B cell (primary cell): ENCODE results near the gene NDFIP1. TPM values are rescaled to one million over a fixed set of nuclear protein-coding genes. Genes with fewer than 3 reads are reported as not detected.

ENCODE experiments used
- ATAC-seq: fragments of 200-7000 bp; cut with Tn5 transposase; one replicate; pipeline ENCODE4 v1.10.0; 2021; ENCODE audit warnings: low read depth, mild to moderate bottlenecking, moderate number of reproducible peaks, moderate library complexity
- CTCF ChIA-PET: fragments of 350-600 bp; sonication (Branson Sonifier 250); formaldehyde crosslinking; loops from one replicate; lab custom pipeline; 2021; ENCODE audit warnings: antibody characterized with exemption, inconsistent platforms; lab: Charles Lee
- POLR2A ChIA-PET: fragments of 350-600 bp; sonication (Branson Sonifier 250); formaldehyde crosslinking; loops from one replicate; lab custom pipeline; 2021; ENCODE audit warnings: antibody characterized with exemption; lab: Charles Lee
- DNase-seq: peaks from one replicate; pipeline ENCODE4 v3.0.0; 2013
- H2AFZ ChIP-seq: 2 replicates; pipeline ENCODE4 v1.6.1; 2012; ENCODE audit warnings: mild to moderate bottlenecking, low read depth, low read length; ENCODE audit not compliant: insufficient read depth, poor library complexity, severe bottlenecking
- H3K27ac ChIP-seq, 2 donors: 1 replicate in 1 of 2; 2 replicates in 1 of 2; pipeline ENCODE4 v1.5.1; 2012 to 2013; ENCODE audit warnings: low read length in 2 of 2, mild to moderate bottlenecking in 2 of 2, moderate library complexity in 1 of 2
- H3K27me3 ChIP-seq, 4 experiments: fragments of 200-600 bp in 1 of 4; sonication (generic) in 1 of 4; replicated peaks in 1 of 4; 1 replicate in 2 of 4; 2 replicates in 2 of 4; pipeline versions ENCODE4 v1.6.1 to v1.7.0; 2013 to 2016; ENCODE audit warnings: low read length in 3 of 4, mild to moderate bottlenecking in 2 of 4, mixed read lengths in 1 of 4, moderate library complexity in 1 of 4; ENCODE audit not compliant: insufficient read depth in 4 of 4, control insufficient read depth in 3 of 4; ENCODE audit errors: control extremely low read depth in 1 of 4
- H3K36me3 ChIP-seq, 2 experiments: replicated peaks in 1 of 2; 1 replicate in 1 of 2; 2 replicates in 1 of 2; pipeline versions ENCODE4 v1.6.1 to v1.7.1; 2013; ENCODE audit warnings: low read length in 1 of 2; ENCODE audit not compliant: insufficient read depth in 2 of 2, control insufficient read depth in 1 of 2; ENCODE audit errors: control extremely low read depth in 1 of 2, extremely low read depth in 1 of 2
- H3K4me1 ChIP-seq, 2 donors: fragments of 200-600 bp in 1 of 2; sonication (generic) in 1 of 2; 1 replicate in 1 of 2; 2 replicates in 1 of 2; pipeline versions ENCODE4 v1.5.1 to v1.6.1; 2013 to 2017; ENCODE audit warnings: low read length in 2 of 2; ENCODE audit not compliant: control insufficient read depth in 2 of 2, insufficient read depth in 2 of 2
- H3K4me2 ChIP-seq: replicated peaks from 2 replicates; pipeline ENCODE3; 2012; ENCODE audit warnings: mild to moderate bottlenecking, low read depth, low read length; ENCODE audit not compliant: poor library complexity, severe bottlenecking
- H3K4me3 ChIP-seq, 5 experiments: fragments of 200-600 bp in 1 of 5; sonication (generic) in 1 of 5; 1 replicate in 3 of 5; 2 replicates in 2 of 5; pipeline versions ENCODE4 v1.5.1 to v1.7.0; 2011 to 2016; ENCODE audit warnings: low read length in 4 of 5, mild to moderate bottlenecking in 4 of 5, low read depth in 2 of 5, control low read depth in 1 of 5, moderate library complexity in 1 of 5; ENCODE audit not compliant: insufficient read depth in 1 of 5; ENCODE audit errors: control extremely low read depth in 1 of 5, extremely low read depth in 1 of 5
- H3K79me2 ChIP-seq: fragments of 200-600 bp; sonication (generic); one replicate; pipeline ENCODE4 v1.6.0; 2016; ENCODE audit warnings: low read length; ENCODE audit not compliant: control insufficient read depth, insufficient read depth
- H3K9ac ChIP-seq: fragments of 200-600 bp; sonication (generic); 2 replicates; pipeline ENCODE4 v1.6.1; 2017; ENCODE audit warnings: mild to moderate bottlenecking, low read length, moderate library complexity
- H3K9me3 ChIP-seq, 3 donors: one replicate each; pipeline versions ENCODE4 v1.6.1 to v1.7.1; 2013; ENCODE audit warnings: low read length in 2 of 3; ENCODE audit not compliant: control insufficient read depth in 2 of 3, insufficient read depth in 1 of 3; ENCODE audit errors: control extremely low read depth in 1 of 3
- H4K20me1 ChIP-seq: 2 replicates; pipeline ENCODE4 v1.6.0; 2012; ENCODE audit warnings: mild to moderate bottlenecking, low read length; ENCODE audit not compliant: insufficient read depth, control insufficient read depth, poor library complexity, severe bottlenecking
- H3K27ac Mint-ChIP-seq: one replicate; pipeline ENCODE4 v1.8.0; 2021; ENCODE audit warnings: mixed read lengths
- H3K27me3 Mint-ChIP-seq: one replicate; pipeline ENCODE4 v1.8.0; 2021; ENCODE audit warnings: mixed read lengths
- H3K4me1 Mint-ChIP-seq: one replicate; pipeline ENCODE4 v1.8.0; 2021; ENCODE audit warnings: mixed read lengths
- H3K4me3 Mint-ChIP-seq: one replicate; pipeline ENCODE4 v1.8.0; 2021; ENCODE audit warnings: mixed read lengths
- H3K9me3 Mint-ChIP-seq: one replicate; pipeline ENCODE4 v1.8.0; 2022; ENCODE audit warnings: mixed read lengths; ENCODE audit not compliant: insufficient read depth
- EZH2 ChIP-seq: IDR thresholded peaks from 2 replicates; pipeline ENCODE4 v1.6.1; 2012; ENCODE audit warnings: borderline replicate concordance, low read depth, mild to moderate bottlenecking, moderate library complexity, low read length; ENCODE audit not compliant: insufficient read depth, poor library complexity, severe bottlenecking
- WGBS: methylation state at CpG from one replicate; pipeline ENCODE4 v1.1.5; 2013; ENCODE audit warnings: missing lambda C conversion rate; ENCODE audit not compliant: insufficient coverage; 5-methylcytosine and 5-hydroxymethylcytosine counted together
- intact Hi-C: fragments of 100-400 bp; cut with micrococcal nuclease; formaldehyde crosslinking; loops from one replicate; pipeline ENCODE4 v1.10.0; 2022
- polyA plus RNA-seq: library from polyadenylated mRNA; depleted of rRNA; stranded (reverse); fragments of >200 nt; gene quantifications from 2 replicates; pipeline ENCODE4 v1.2.3, GENCODE V29; 2012
- total RNA-seq, 2 donors: library from RNA; stranded (reverse); fragments of 120-200 nt in 1 of 2; gene quantifications; 1 replicate in 1 of 2; 2 replicates in 1 of 2; pipeline versions ENCODE4 v1.2.3 to v1.2.4, GENCODE V29; 2013 to 2022
- TF ChIP-seq, protein P1 (sequence below): fragments of 200-600 bp; IDR thresholded peaks from one replicate; pipeline ENCODE4 v1.8.0; 2022; ENCODE audit warnings: antibody characterized with exemption, mild to moderate bottlenecking

Gene NDFIP1
- total and polyA plus RNA-seq, 2 donors (not counting 1 experiment from before 2014, with no cell fraction given), result 10.6 to 34.6 TPM

- DNase-seq, result no peak
- H3K79me2 ChIP-seq, result no peaks in the 10 kb centered on the region
- H3K36me3 ChIP-seq, result no peaks in the 10 kb centered on the region
- CTCF ChIA-PET, result no interaction called here
- intact Hi-C loops, result no loop called here
- H3K4me1 ChIP-seq, result no peaks in the 10 kb centered on the region
- H3K9me3 ChIP-seq, result no peaks in the 10 kb centered on the region
- Mint-ChIP-seq H3K4me3 (no peak overlapping the region), H3K27ac (no peak overlapping the region), H3K9me3 (no peaks in the 10 kb centered on the region), H3K27me3 (peaks cover 11% of the 10 kb centered on the region), H3K4me1 (no peaks in the 10 kb centered on the region)
- no peaks in the 10 kb centered on the region for H4K20me1 ChIP-seq
- no peaks in the 10 kb centered on the region for H3K27me3 ChIP-seq
- no peak for ATAC-seq
- TF ChIP-seq, protein P1, sequence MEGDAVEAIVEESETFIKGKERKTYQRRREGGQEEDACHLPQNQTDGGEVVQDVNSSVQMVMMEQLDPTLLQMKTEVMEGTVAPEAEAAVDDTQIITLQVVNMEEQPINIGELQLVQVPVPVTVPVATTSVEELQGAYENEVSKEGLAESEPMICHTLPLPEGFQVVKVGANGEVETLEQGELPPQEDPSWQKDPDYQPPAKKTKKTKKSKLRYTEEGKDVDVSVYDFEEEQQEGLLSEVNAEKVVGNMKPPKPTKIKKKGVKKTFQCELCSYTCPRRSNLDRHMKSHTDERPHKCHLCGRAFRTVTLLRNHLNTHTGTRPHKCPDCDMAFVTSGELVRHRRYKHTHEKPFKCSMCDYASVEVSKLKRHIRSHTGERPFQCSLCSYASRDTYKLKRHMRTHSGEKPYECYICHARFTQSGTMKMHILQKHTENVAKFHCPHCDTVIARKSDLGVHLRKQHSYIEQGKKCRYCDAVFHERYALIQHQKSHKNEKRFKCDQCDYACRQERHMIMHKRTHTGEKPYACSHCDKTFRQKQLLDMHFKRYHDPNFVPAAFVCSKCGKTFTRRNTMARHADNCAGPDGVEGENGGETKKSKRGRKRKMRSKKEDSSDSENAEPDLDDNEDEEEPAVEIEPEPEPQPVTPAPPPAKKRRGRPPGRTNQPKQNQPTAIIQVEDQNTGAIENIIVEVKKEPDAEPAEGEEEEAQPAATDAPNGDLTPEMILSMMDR, result no peak
- no peak for TF ChIP-seq EZH2
- H3K4me3 ChIP-seq, result no peak overlapping the region
- 10% methylated on average over 2 of the region's 3 CpGs for WGBS
- H2AFZ ChIP-seq, result no peak overlapping the region
- H3K27ac ChIP-seq, result no peak overlapping the region
- H3K9ac ChIP-seq, result no peak overlapping the region
- H3K4me2 ChIP-seq, result no peak overlapping the region
- POLR2A ChIA-PET, result no interaction called here
Measured at GRCh38 chr5:142175039-142175438, 66.5 kb downstream of the NDFIP1 start.

DNA sequence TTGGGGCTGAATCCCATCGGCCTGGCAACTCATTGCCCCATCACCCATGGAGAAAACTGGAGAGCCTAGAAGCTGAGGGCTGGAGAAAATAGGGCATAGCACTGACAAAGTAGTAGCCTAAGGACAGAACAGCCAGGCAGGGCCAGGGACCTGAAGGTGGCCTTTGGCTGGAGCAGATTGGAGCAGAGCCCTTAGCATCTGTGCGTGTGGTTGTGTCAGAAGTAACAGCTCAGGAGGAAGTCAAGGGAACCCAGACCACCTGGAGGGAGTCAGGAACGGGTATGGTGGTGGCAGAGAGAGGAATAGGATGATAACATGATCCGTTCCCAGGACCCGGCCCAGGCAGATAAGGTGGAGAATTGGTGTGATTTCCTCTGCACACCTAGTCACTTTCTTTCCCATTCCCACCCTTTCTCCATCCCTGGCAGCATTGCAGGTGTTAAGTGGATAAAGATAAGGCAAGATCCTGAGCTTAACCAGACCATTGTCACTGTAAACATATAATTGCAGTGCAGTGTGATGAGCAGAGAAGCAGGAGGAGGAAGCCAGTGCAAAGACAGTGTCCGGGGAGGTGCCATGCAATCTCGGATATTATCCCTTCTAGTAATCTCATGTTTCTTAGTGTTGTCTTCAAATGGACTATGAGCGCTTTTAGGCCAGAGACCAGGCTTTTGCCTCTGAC, 67.0 kb downstream of the NDFIP1 start:
- WGBS, result 78% methylated on average over 3 of the region's 8 CpGs
- Histone ChIP-seq H3K9ac (no peak overlapping the region), H3K36me3 (no peaks in the 10 kb centered on the region), H3K9me3 (no peaks in the 10 kb centered on the region), H3K4me3 (no peak overlapping the region), H3K27me3 (no peaks in the 10 kb centered on the region), H3K79me2 (no peaks in the 10 kb centered on the region), H2AFZ (no peak overlapping the region), H3K27ac (no peak overlapping the region), H3K4me2 (no peak overlapping the region), H4K20me1 (no peaks in the 10 kb centered on the region), H3K4me1 (no peaks in the 10 kb centered on the region)
- TF ChIP-seq, protein P1, result no peak
- TF ChIP-seq EZH2, result no peak
- POLR2A ChIA-PET, result no interaction called here
- Mint-ChIP-seq H3K27ac (no peak overlapping the region), H3K4me3 (no peak overlapping the region), H3K27me3 (peaks cover 11% of the 10 kb centered on the region), H3K9me3 (no peaks in the 10 kb centered on the region), H3K4me1 (no peaks in the 10 kb centered on the region)
- CTCF ChIA-PET, result no interaction called here
- intact Hi-C loops, result no loop called here
- ATAC-seq, result no peak
- no peak for DNase-seq
